Naive thymus-derived CD4-positive, alpha-beta T cell (primary cell): ENCODE data around the gene ARFGAP1. TPM values are rescaled to one million over a fixed set of nuclear protein-coding genes. Genes with fewer than 3 reads are reported as not detected.

ENCODE experiments used
- ATAC-seq: fragments of 150-1000 bp; cut with Tn5 transposase; 2 replicates; pipeline ENCODE4 v1.10.0; 2021; ENCODE audit warnings: mild to moderate bottlenecking, moderate library complexity
- CTCF ChIA-PET: fragments of 350-600 bp; sonication (Branson Sonifier 250); formaldehyde crosslinking; loops from one replicate; lab custom pipeline; 2021; ENCODE audit warnings: antibody characterized with exemption; lab: Charles Lee
- POLR2A ChIA-PET: fragments of 350-600 bp; sonication (Branson Sonifier 250); formaldehyde crosslinking; loops from one replicate; lab custom pipeline; 2021; ENCODE audit warnings: antibody characterized with exemption, inconsistent platforms; lab: Charles Lee
- DNase-seq, 9 donors: peaks; one replicate each; pipeline versions ENCODE4 v3.0.0 to v3.0.0-alpha.2; 2020 to 2022; ENCODE audit warnings: mixed read lengths in 1 of 9
- H3K27ac ChIP-seq: one replicate; pipeline ENCODE4 v1.7.0; 2013; ENCODE audit warnings: mild to moderate bottlenecking, low read depth, low read length, moderate library complexity
- H3K27me3 ChIP-seq, 2 donors: one replicate each; pipeline ENCODE4 v1.7.0; 2013; ENCODE audit warnings: low read length in 2 of 2, mild to moderate bottlenecking in 2 of 2, moderate library complexity in 2 of 2; ENCODE audit not compliant: control insufficient read depth in 2 of 2, insufficient read depth in 2 of 2
- H3K36me3 ChIP-seq, 3 experiments: 1 replicate in 2 of 3; 2 replicates in 1 of 3; pipeline ENCODE4 v1.7.0; 2013; ENCODE audit warnings: low read length in 3 of 3, mild to moderate bottlenecking in 3 of 3, moderate library complexity in 1 of 3; ENCODE audit not compliant: insufficient read depth in 3 of 3, control insufficient read depth in 2 of 3
- H3K4me1 ChIP-seq, 2 donors: one replicate each; pipeline ENCODE4 v1.7.0; 2013; ENCODE audit warnings: low read length in 2 of 2, mild to moderate bottlenecking in 2 of 2, moderate library complexity in 1 of 2; ENCODE audit not compliant: control insufficient read depth in 2 of 2, insufficient read depth in 2 of 2
- H3K4me3 ChIP-seq: 2 replicates; pipeline ENCODE4 v1.7.0; 2013; ENCODE audit warnings: mild to moderate bottlenecking, low read length
- H3K9me3 ChIP-seq, 3 experiments: 1 replicate in 2 of 3; 2 replicates in 1 of 3; pipeline ENCODE4 v1.7.0; 2013; ENCODE audit warnings: low read length in 3 of 3; ENCODE audit not compliant: control insufficient read depth in 2 of 3
- H3K27ac Mint-ChIP-seq, 9 donors: one replicate each; pipeline ENCODE4 v1.8.0; 2020 to 2022; ENCODE audit warnings: mixed read lengths in 9 of 9, mild to moderate bottlenecking in 8 of 9, moderate library complexity in 5 of 9, inconsistent platforms in 2 of 9
- H3K27me3 Mint-ChIP-seq, 5 donors: one replicate each; pipeline ENCODE4 v1.8.0; 2021 to 2022; ENCODE audit warnings: mixed read lengths in 5 of 5, mild to moderate bottlenecking in 1 of 5
- H3K36me3 Mint-ChIP-seq, 5 donors: one replicate each; pipeline ENCODE4 v1.8.0; 2020 to 2022; ENCODE audit warnings: mixed read lengths in 5 of 5, mild to moderate bottlenecking in 3 of 5, inconsistent platforms in 1 of 5
- H3K4me1 Mint-ChIP-seq, 7 donors: one replicate each; pipeline ENCODE4 v1.8.0; 2020 to 2022; ENCODE audit warnings: mixed read lengths in 7 of 7, mild to moderate bottlenecking in 3 of 7, inconsistent platforms in 1 of 7
- H3K4me3 Mint-ChIP-seq, 10 donors: one replicate each; pipeline ENCODE4 v1.8.0; 2020 to 2022; ENCODE audit warnings: mild to moderate bottlenecking in 10 of 10, mixed read lengths in 10 of 10, moderate library complexity in 6 of 10, inconsistent platforms in 2 of 10
- H3K9me3 Mint-ChIP-seq, 11 donors: one replicate each; pipeline ENCODE4 v1.8.0; 2020 to 2022; ENCODE audit warnings: mixed read lengths in 11 of 11, mild to moderate bottlenecking in 4 of 11, inconsistent platforms in 1 of 11, moderate library complexity in 1 of 11
- intact Hi-C, 2 donors: fragments of 100-400 bp; cut with micrococcal nuclease; formaldehyde crosslinking; loops; one replicate each; pipeline ENCODE4 v1.15.1; 2023
- polyA plus RNA-seq, 2 donors: library from polyadenylated mRNA; unstranded; fragments of 300-500 nt; fragmentation: Illumina TruSeq; gene quantifications; one replicate each; pipeline ENCODE4 v1.2.3, GENCODE V29; 2021
- total RNA-seq, 6 experiments: library from RNA in 5 of 6; stranded (reverse) in 5 of 6; gene quantifications; 1 replicate in 5 of 6; 2 replicates in 1 of 6; pipeline ENCODE4 v1.2.3 and lab custom pipeline; 2021 to 2026

Gene ARFGAP1
- total and polyA plus RNA-seq, 7 experiments from 2014 or later, result 15.9 to 119 (median 105) TPM

DNA sequence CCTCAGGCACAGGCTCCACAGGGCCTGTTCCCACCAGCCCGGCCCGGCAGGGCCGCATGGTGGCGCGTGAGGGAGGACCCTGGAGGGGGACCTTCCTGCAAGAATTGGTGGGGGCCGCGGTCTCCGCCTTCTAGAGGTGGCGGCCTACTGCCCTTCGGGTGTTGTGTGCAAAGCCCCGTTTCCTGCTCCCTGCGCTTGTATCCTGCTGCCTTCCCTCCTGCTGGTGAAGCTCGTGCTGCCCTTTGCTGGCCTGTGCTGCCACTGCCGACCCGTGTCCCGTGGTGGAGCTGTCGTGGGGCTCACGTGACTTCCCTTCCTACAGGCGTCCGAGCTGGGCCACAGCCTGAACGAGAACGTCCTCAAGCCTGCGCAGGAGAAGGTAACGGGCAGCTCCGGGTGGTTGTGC lies 11.9 kb downstream of the ARFGAP1 start:
- Mint-ChIP-seq H3K27ac (peak overlapping the region in 4 of 9 donors; percentile 41 to 85 (median 58)), H3K27me3 (no peaks in the 10 kb centered on the region), H3K4me1 (peaks cover 0 to 4% (median 3%) of the 10 kb centered on the region in 7 donors), H3K9me3 (no peaks in the 10 kb centered on the region), H3K4me3 (peak overlapping the region; percentile 36 to 83 (median 72)), H3K36me3 (peaks cover 0 to 13% (median 3%) of the 10 kb centered on the region in 5 donors)
- no peak for DNase-seq
- POLR2A ChIA-PET, result interaction anchor here (1.7 kb wide), 1 partner anchor 11 kb away, joined by 5 read pairs; no protein-coding TSS in a partner anchor
- peaks cover 0 to 93% (median 0%) of the 10 kb centered on the region in 3 experiments for H3K36me3 ChIP-seq
- CTCF ChIA-PET, result interaction anchor here (0.5 to 1.4 kb wide), 3 partner anchors 10 to 62 kb away, joined by 3 read pairs; no protein-coding TSS in a partner anchor
- H3K4me1 ChIP-seq, result no peaks in the 10 kb centered on the region
- no peaks in the 10 kb centered on the region for H3K27me3 ChIP-seq
- intact Hi-C loops, result no loop called here
- H3K4me3 ChIP-seq, result no peak overlapping the region
- peak; percentile 3 for ATAC-seq
- no peaks in the 10 kb centered on the region for H3K9me3 ChIP-seq
- H3K27ac ChIP-seq, result peak overlapping the region; percentile 53

DNA sequence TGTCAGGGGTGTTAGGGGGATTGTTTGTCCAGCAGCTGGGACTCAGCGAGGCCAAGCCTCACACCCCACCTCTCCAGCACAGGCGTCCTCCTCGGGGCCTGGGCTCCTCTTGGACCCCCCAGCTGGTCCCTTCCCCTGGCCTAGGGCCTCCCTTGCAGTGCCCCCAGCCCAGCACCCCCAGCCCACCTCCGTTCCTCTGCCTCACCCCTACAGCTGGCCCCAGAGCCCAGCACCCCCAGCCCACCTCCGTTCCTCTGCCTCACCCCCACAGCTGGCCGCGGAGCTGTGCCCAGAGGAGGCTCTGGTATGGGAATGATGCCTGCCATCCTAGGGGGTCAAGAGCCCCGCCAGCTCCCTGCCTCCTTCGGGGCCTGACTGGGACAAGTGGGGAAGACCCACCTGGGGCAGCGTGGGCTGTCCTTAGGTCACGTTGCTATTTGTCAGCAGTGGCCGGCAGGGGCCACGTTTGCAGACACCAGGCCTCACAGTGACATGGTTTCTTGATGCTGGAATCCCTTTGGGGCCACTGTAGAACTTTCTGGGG lies 12.4 kb downstream of the ARFGAP1 start:
- DNase-seq, result peak in 1 of 9 donors; percentile 2
- Histone ChIP-seq H3K27ac (peak overlapping the region; percentile 53), H3K4me1 (no peaks in the 10 kb centered on the region), H3K27me3 (no peaks in the 10 kb centered on the region), H3K36me3 (peaks cover 0 to 88% (median 0%) of the 10 kb centered on the region in 3 experiments), H3K4me3 (no peak overlapping the region), H3K9me3 (no peaks in the 10 kb centered on the region)
- Mint-ChIP-seq H3K27me3 (no peaks in the 10 kb centered on the region), H3K9me3 (no peaks in the 10 kb centered on the region), H3K27ac (peak overlapping the region in 2 of 9 donors; percentile 19 to 43), H3K4me3 (peak overlapping the region in 9 of 10 donors; percentile 48 to 78 (median 72)), H3K4me1 (peaks cover 0 to 4% (median 3%) of the 10 kb centered on the region in 7 donors), H3K36me3 (peaks cover 0 to 13% (median 3%) of the 10 kb centered on the region in 5 donors)
- ChIA-PET CTCF (interaction anchor here (0.5 to 1.4 kb wide), 3 partner anchors 10 to 62 kb away, joined by 3 read pairs; no protein-coding TSS in a partner anchor), POLR2A (interaction anchor here (1.7 kb wide), 1 partner anchor 11 kb away, joined by 5 read pairs; no protein-coding TSS in a partner anchor)
- no peak for ATAC-seq
- intact Hi-C loops, result no loop called here

DNA sequence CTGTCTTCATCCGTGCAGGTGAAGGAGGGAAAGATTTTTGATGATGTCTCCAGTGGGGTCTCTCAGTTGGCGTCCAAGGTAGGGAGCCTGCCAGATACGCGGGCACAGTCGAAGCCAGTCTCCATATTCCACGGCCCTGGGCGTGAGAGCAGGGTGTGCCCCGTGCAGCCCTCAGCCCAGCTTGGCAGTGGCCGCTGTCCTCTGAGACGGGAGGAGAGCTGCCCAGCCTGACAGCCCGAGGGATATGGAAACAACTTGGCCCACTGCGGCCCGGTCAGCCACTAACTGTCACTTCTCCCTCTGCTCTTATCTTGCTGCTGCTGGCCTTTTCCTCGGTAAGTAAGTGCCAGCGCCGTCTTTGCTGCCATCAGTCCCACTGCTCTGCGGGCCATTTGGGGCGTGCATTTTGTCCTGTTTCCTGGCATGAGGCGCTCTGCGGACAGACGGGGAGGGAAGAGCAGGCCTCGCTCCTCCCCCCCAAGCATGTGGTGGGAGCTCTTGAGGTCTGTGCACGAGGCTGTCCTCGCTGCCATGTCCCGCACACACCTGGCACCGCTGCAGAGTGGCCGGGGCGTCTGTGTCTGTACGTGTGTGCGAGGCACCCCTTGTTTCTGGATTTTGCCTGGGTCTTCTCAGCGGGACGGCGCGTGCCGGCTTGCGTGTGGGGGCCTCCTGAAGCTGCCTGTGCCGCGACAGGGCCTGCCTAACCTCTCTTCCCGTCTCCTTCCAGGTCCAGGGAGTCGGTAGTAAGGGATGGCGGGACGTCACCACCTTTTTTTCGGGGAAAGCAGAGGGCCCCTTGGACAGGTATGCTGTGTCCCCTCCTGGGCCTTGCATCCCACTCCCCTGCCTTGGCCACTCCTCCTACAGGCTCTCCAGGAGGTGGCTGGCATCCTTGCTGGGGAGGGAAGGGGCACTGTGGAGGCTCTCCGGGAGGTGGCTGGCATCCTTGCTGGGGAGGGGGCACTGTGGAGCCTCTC lies 13.3 kb downstream of the ARFGAP1 start:
- Mint-ChIP-seq H3K36me3 (peaks cover 0 to 8% (median 0%) of the 10 kb centered on the region in 5 donors), H3K27ac (peak overlapping the region in 2 of 9 donors; percentile 32 to 77), H3K27me3 (no peaks in the 10 kb centered on the region), H3K4me1 (peaks cover 0 to 4% (median 3%) of the 10 kb centered on the region in 7 donors), H3K4me3 (peak overlapping the region in 5 of 10 donors; percentile 10 to 72 (median 21)), H3K9me3 (no peaks in the 10 kb centered on the region)
- ChIA-PET CTCF (interaction anchor here (0.8 to 1.4 kb wide), 3 partner anchors 9 to 63 kb away, joined by 3 to 4 read pairs (median 3); no protein-coding TSS in a partner anchor), POLR2A (no interaction called here)
- H3K4me3 ChIP-seq, result no peak overlapping the region
- no peak overlapping the region for H3K27ac ChIP-seq
- intact Hi-C loops, result no loop called here
- H3K9me3 ChIP-seq, result no peaks in the 10 kb centered on the region
- ATAC-seq (no peak), DNase-seq (peak in 1 of 9 donors; percentile 4)
- no peaks in the 10 kb centered on the region for H3K4me1 ChIP-seq
- no peaks in the 10 kb centered on the region for H3K27me3 ChIP-seq
- peaks cover 0 to 79% (median 0%) of the 10 kb centered on the region in 3 experiments for H3K36me3 ChIP-seq

DNA sequence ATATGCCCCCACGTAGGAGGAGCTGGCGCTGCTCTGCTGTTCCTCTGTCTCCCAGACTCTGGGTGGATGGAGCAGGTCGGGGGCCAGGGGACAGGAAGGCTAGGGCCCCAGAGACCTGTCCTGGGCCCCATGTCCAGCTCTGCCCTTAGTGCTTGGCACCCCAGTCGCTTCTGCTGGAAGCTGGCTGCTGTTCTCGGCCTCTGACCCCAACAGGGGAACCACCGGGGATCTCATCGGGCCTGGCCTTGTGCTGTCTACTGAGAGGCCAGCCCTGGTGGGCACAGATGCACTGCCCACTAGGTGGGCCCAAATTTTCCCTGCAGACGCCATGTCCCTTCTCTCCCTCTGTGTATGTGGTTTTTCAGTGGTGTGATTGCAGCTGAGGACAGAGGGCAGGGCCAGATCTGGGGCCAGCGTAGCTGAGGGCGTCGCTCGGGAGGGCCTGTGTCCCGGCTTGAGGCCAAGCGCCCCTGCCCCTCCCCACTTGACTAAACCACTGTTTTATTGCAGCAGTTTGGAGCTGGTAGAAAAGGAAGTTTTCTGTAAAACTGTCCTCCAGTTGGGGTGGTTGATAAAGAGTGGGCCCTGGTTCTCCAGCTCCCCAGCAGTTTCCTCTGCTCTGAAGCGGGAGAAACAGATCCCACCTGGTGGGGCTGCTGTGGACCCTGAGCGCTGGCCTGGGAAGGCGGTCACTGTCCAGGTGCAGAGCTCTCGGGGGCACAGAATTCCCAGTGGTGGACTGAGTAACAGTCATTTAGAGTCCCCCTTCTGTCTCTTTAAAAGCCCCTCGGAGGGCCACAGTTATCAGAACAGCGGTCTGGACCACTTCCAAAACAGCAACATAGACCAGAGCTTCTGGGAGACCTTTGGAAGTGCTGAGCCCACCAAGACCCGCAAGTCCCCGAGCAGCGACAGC lies 14.4 kb downstream of the ARFGAP1 start:
- Histone ChIP-seq H3K9me3 (no peaks in the 10 kb centered on the region), H3K27me3 (no peaks in the 10 kb centered on the region), H3K4me3 (no peak overlapping the region), H3K36me3 (peaks cover 0 to 68% (median 0%) of the 10 kb centered on the region in 3 experiments), H3K4me1 (no peaks in the 10 kb centered on the region), H3K27ac (no peak overlapping the region)
- H3K36me3 Mint-ChIP-seq, result peaks cover 0 to 8% (median 0%) of the 10 kb centered on the region in 5 donors
- no peaks in the 10 kb centered on the region for H3K9me3 Mint-ChIP-seq
- H3K27ac Mint-ChIP-seq, result peak overlapping the region in 1 of 9 donors; percentile 5
- CTCF ChIA-PET, result interaction anchor here (0.8 kb wide), 1 partner anchor 9 kb away, joined by 4 read pairs; no protein-coding TSS in a partner anchor
- intact Hi-C loops, result no loop called here
- POLR2A ChIA-PET, result no interaction called here
- no peak for ATAC-seq
- H3K4me1 Mint-ChIP-seq, result peaks cover 0 to 4% (median 3%) of the 10 kb centered on the region in 7 donors
- peak in 1 of 9 donors; percentile 5 for DNase-seq
- no peaks in the 10 kb centered on the region for H3K27me3 Mint-ChIP-seq
- H3K4me3 Mint-ChIP-seq, result no peak overlapping the region

DNA sequence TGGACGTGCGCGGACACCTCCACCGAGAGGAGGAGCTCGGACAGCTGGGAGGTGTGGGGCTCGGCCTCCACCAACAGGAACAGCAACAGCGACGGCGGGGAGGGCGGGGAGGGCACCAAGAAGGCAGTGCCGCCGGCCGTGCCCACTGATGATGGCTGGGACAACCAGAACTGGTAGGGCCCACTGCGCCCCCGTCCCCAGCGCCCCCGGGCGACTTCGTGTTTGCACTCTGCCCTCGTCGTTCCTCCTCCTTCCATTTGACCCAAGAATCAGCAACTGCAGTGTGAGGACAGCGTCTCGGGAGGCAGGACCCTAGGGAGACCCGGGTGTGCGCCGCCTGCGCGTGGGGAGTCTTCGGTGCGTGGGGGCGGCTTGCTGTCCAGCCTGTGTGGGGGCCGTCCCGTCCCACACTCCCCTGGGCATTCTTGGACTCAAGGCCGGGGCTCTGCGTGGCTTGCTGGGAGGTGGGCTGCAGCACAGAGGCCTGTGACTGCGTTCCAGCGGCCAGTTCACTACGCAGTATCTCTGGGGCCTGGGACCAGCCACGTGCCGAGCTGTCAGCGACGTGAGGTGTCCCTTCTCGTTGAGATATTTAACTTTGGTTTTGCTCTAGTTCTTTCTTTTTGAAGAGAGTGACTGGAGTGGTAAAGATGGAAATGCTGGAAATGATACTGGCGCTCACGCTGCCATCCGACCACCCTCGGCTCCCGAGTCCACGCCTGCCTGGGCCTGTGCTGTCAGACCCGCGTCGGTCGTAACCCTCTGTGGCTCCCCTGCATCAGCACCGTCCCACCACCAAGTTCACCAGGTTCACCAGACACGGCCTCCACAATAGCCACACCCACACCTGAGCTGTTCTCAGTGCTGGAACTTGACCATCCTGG lies 15.3 kb downstream of the ARFGAP1 start:
- no peaks in the 10 kb centered on the region for H3K27me3 ChIP-seq
- ChIA-PET POLR2A (interaction anchor here (0.6 kb wide), 1 partner anchor 725 kb away, joined by 6 read pairs; no protein-coding TSS in a partner anchor), CTCF (no interaction called here)
- Mint-ChIP-seq H3K27ac (peak overlapping the region in 1 of 9 donors; percentile 26), H3K27me3 (no peaks in the 10 kb centered on the region), H3K36me3 (peaks cover 0 to 8% (median 0%) of the 10 kb centered on the region in 5 donors), H3K4me3 (no peak overlapping the region), H3K9me3 (no peaks in the 10 kb centered on the region), H3K4me1 (peaks cover 0 to 4% (median 3%) of the 10 kb centered on the region in 7 donors)
- H3K4me1 ChIP-seq, result no peaks in the 10 kb centered on the region
- H3K4me3 ChIP-seq, result no peak overlapping the region
- H3K27ac ChIP-seq, result no peak overlapping the region
- DNase-seq (peak in 1 of 9 donors; percentile 6), ATAC-seq (no peak)
- H3K36me3 ChIP-seq, result peaks cover 0 to 59% (median 0%) of the 10 kb centered on the region in 3 experiments
- intact Hi-C loops, result no loop called here
- H3K9me3 ChIP-seq, result no peaks in the 10 kb centered on the region
